ENCODE results near the gene SLC9A4.
"Not testable (repeated sequence)": the region's sequence is repeated elsewhere in the genome, so short reads cannot be mapped to it uniquely, and the experiment has no call there.

Gene SLC9A4

DNA sequence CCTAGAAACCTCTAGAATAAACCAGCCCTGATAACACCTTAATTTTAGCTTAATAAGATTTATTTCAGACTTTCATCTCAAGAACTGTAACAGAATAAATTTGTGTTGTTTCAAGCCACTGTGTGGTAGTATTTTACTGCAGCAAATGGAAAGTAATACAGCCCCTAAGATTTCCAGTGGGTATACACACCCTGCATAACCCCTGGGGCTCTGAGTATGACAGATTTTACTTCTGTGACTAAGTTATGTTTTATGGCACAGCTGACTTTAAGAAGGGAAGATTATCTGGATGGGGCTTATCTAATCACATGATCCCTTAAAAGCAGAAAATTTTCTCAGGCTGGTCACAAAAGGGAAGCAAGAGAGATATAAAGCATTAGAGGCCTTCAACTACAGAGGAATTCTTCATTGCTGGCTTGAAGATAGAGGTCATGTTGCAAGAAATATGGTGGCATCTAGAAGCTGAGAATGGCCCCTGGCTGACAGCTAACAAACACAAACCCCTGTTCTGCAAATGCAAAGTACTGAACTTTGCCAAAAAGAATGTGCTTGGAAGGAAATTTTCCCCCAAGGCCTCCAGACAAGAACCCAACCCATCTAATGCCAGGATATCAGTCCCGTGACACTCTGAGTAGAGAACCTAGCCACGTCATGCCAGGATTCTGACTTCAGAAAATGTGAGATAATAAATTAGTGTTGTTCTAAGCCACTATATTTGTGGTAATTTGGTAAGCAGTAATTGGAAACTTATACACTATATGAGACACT lies 78.5 kb downstream of the SLC9A4 start:
- no peak for DNase-seq

DNA sequence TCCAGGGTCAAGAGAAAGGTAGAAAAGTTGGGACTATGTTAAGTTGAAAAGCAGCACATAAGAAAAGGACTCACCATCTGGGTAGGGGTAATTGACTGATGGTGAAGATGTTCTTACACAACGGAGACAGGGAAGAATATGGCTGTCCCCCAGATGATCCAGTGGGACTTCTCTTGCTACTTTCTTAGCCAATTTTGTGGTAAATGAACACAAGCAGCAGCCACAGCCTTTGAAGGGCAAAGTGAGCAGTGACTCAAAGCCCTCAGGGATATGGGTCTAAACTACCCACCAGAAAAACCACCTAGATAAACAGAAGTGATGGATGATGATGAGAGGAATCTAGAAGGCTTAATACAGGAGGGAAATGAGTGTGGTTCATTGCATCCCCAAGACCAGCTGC lies 80.6 kb downstream of the SLC9A4 start:
- no peak for DNase-seq

- no peak for DNase-seq
Measured at GRCh38 chr2:102558463-102558862, 85.4 kb downstream of the SLC9A4 start.

GRCh38 chr2:102562542-102562941 lies 89.5 kb downstream of the SLC9A4 start:
- DNase-seq, result not testable (repeated sequence)

DNA sequence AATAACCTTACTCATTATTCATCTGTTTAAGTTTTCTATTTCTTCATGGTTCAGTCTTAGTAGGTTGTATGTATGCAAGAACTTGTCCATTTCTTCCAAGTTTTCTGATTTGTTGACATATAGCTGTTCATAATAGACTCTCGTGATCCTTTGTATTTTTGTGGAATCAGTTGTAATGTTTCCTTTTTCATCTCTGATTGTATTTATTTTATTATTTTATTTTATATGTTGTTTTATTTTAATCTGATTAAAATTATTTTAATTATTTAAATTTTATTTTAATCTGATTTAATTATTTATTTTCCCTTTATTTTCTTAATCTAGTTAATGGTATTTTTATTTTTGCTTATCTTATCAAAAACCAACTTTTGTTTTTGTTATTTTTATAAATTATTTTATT lies 102.9 kb downstream of the SLC9A4 start:
- DNase-seq, result no peak

DNA sequence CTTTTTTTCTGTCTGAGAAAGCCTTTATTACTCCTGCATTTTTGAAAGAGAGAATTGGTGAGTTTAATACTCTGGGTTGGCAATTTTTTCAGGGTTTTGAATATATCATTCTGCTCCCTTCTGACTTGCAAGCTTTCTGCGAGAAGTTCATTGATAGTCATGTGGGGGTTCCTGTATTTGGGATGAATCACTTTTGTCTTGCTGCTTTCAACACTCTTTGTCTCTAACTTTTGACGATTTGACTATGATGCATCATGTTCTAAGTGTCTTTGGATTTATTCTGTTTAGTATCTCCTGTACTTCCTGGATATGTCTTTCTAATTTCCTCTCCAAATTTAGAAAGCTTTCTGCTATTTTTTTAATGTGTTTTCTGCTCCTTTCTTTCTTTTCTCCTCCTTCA lies 105.3 kb downstream of the SLC9A4 start:
- DNase-seq, result no peak

DNA sequence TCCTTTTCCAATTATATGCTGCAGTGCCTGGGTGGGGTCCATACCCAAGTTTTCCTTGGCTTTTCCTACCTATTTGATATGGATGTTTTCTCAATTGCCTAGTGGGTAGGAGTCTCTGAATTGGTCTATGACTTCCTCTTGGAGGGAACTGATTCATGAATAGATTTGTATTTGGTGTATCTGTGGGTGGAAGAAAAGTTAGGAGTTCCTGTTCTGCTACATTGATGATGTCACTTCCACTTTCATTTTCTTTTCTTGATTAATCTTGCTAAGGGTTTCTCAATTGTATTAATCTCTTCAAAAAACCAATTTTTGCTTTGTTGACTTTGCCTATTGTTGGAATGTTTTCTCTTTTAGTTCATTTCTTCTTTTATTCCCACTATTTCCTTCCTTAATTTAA lies 108.9 kb downstream of the SLC9A4 start:
- DNase-seq, result no peak

DNA sequence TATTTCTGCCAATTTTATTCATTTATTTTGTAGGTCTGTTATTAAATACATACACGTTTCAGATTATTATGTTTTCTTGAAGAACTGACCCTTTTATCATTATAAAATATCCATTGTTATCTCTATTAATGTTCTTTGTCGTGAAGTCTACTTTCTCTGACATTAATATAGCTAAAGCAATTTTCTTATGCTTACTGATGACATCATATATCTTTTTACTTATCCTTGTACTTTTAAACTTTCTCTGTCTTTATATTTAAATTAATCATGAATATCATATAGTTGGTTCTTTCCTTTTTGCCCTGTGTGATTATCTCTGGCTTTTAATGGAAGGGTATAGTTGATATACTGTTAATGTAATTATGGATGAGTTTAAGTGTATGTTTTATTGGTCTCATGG lies 109.8 kb downstream of the SLC9A4 start:
- DNase-seq, result no peak

Data from GDM1 (cell line).